NT2/D1 (cell line): ENCODE measurements around the gene PBX1.

Source experiments
- DNase-seq: peaks from one replicate; pipeline ENCODE4 v3.0.0-alpha.2; 2011; ENCODE audit warnings: low read depth, low spot score
- H3K27me3 ChIP-seq: 2 replicates; pipeline ENCODE4 v1.6.0; 2011; ENCODE audit warnings: mild to moderate bottlenecking; ENCODE audit not compliant: insufficient read length, insufficient read depth
- H3K36me3 ChIP-seq: 2 replicates; pipeline ENCODE4 v1.6.1; 2011; ENCODE audit warnings: mild to moderate bottlenecking, low read length, mixed read lengths; ENCODE audit not compliant: insufficient read depth, insufficient read length
- H3K4me1 ChIP-seq: 2 replicates; pipeline ENCODE4 v1.5.1; 2011; ENCODE audit not compliant: insufficient read depth, insufficient read length
- H3K4me3 ChIP-seq: 2 replicates; pipeline ENCODE4 v1.5.1; 2011; ENCODE audit warnings: low read depth; ENCODE audit not compliant: insufficient read length
- H3K9ac ChIP-seq: 2 replicates; pipeline ENCODE4 v1.6.0; 2011; ENCODE audit warnings: low read depth; ENCODE audit not compliant: insufficient read length
- H3K9me3 ChIP-seq: 2 replicates; pipeline ENCODE4 v1.5.1; 2011; ENCODE audit warnings: mild to moderate bottlenecking, low read length; ENCODE audit not compliant: insufficient read depth
- SUZ12 ChIP-seq: IDR thresholded peaks from 2 replicates; pipeline ENCODE4 v1.6.1; 2011; ENCODE audit not compliant: insufficient read length, insufficient read depth; ENCODE audit errors: extremely low read depth
- YY1 ChIP-seq: IDR thresholded peaks from 2 replicates; pipeline ENCODE4 v1.6.1; 2011; ENCODE audit not compliant: insufficient read length, insufficient read depth
- ZNF274 ChIP-seq: IDR thresholded peaks from 2 replicates; pipeline ENCODE4 v1.6.1; 2011; ENCODE audit warnings: mild to moderate bottlenecking, low read depth, low read length

PBX1 gene

GRCh38 chr1:164780111-164780812 is 221.3 kb downstream of the PBX1 start:
- H3K27me3 ChIP-seq, result no peaks in the 10 kb centered on the region
- no peak for DNase-seq
- no peak overlapping the region for H3K4me3 ChIP-seq
- H3K4me1 ChIP-seq, result peaks cover 2% of the 10 kb centered on the region
- no peaks in the 10 kb centered on the region for H3K36me3 ChIP-seq
- H3K9me3 ChIP-seq, result no peaks in the 10 kb centered on the region
- TF ChIP-seq YY1 (no peak), SUZ12 (no peak), ZNF274 (no peak)
- no peak overlapping the region for H3K9ac ChIP-seq

DNA sequence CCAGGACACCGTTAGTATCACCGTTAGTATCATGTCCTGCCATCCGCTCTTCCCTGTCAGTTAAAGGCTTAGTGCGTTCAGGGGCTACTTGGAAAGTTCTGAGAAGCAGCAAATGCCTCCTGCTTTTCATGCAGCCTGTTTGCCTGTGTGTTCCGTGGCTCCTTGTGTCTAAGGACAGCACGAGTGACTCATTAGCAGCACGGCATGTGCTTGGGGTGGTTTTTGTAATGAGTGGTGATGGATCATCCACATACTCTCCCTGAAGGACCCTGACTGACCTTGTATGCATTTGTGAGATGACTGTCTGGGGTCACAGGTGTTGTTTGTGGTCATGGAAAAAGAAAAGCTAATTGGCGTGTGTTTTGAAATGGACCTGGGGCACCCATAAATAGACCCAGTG is 221.9 kb downstream of the PBX1 start:
- no peaks in the 10 kb centered on the region for H3K36me3 ChIP-seq
- H3K4me1 ChIP-seq, result peaks cover 2% of the 10 kb centered on the region
- DNase-seq, result no peak
- no peak overlapping the region for H3K4me3 ChIP-seq
- no peak overlapping the region for H3K9ac ChIP-seq
- H3K27me3 ChIP-seq, result no peaks in the 10 kb centered on the region
- no peaks in the 10 kb centered on the region for H3K9me3 ChIP-seq
- TF ChIP-seq ZNF274 (no peak), YY1 (no peak), SUZ12 (no peak)

DNA sequence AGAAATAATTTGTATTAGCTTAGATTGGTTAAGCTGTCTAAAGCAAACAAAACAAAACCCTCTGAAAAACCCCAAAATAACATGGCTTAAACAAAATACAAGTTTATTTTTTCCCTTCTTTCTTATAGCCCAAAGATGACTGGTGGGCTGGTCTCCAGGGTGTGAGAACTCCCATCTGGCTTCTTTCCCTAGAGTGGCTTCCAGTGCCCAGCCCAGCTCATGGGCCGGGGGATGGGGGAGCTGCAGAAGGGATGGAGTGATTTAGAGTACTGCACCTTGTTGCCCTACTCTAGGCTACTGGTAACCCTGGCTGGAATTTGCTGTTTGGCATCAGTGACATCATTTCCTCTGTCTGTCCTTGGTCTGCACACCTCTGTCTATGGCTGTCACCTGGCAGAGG is 223.0 kb downstream of the PBX1 start:
- Histone ChIP-seq H3K9me3 (no peaks in the 10 kb centered on the region), H3K4me3 (no peak overlapping the region), H3K36me3 (no peaks in the 10 kb centered on the region), H3K27me3 (no peaks in the 10 kb centered on the region), H3K4me1 (peaks cover 3% of the 10 kb centered on the region), H3K9ac (no peak overlapping the region)
- no peak for DNase-seq
- TF ChIP-seq SUZ12 (no peak), ZNF274 (no peak), YY1 (no peak)

GRCh38 chr1:164783778-164784555 is 225.0 kb downstream of the PBX1 start:
- no peak overlapping the region for H3K4me3 ChIP-seq
- DNase-seq, result no peak
- no peaks in the 10 kb centered on the region for H3K36me3 ChIP-seq
- H3K4me1 ChIP-seq, result peaks cover 5% of the 10 kb centered on the region
- TF ChIP-seq YY1, result no peak
- TF ChIP-seq ZNF274, result no peak
- no peak for TF ChIP-seq SUZ12
- H3K9me3 ChIP-seq, result no peaks in the 10 kb centered on the region
- H3K9ac ChIP-seq, result no peak overlapping the region
- no peaks in the 10 kb centered on the region for H3K27me3 ChIP-seq

GRCh38 chr1:164784960-164785359 is 226.0 kb downstream of the PBX1 start:
- TF ChIP-seq YY1 (no peak), SUZ12 (no peak)
- Histone ChIP-seq H3K4me3 (no peak overlapping the region), H3K9me3 (no peaks in the 10 kb centered on the region), H3K4me1 (peaks cover 5% of the 10 kb centered on the region), H3K36me3 (no peaks in the 10 kb centered on the region), H3K27me3 (no peaks in the 10 kb centered on the region), H3K9ac (no peak overlapping the region)
- DNase-seq, result no peak

DNA sequence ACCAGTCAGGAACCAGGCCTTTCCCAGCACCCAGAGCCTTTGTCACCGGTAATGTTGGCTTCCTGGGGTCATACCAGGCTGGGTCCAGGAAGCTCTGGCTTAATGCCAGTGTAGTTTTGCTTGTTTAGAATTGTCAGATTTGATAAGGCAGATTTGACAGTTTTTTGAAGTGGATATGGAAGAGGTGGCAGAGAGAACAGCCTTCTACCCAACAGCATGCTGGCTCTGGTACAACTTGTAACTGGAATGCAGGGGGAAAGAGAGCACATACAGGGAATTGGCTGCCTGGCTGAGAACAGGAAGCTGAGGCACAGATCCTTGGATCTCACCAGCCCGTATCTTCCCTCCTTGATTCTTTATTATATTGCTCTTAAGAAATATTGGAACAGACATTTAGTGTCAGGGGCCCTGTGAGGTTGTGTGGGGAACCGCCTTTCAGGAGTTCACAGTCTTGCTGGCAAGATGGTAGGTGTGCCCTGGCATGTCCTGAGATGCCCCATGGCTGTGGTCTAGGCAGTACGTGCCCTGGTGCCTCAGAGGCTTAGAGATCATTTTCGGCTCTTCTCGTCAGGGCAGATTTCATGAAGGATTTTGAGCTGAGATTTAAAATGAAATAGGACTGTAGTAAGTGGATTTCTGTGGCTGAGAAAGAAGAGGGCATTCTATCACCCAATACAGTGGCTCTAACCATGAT is 227.0 kb downstream of the PBX1 start:
- TF ChIP-seq ZNF274 (no peak), SUZ12 (no peak), YY1 (no peak)
- Histone ChIP-seq H3K9ac (no peak overlapping the region), H3K27me3 (no peaks in the 10 kb centered on the region), H3K36me3 (no peaks in the 10 kb centered on the region), H3K4me3 (no peak overlapping the region), H3K4me1 (peaks cover 5% of the 10 kb centered on the region), H3K9me3 (no peaks in the 10 kb centered on the region)
- DNase-seq, result no peak
